Measurements from ENCODE around the gene CNPPD1. TPM values are rescaled to one million over a fixed set of nuclear protein-coding genes. Genes with fewer than 3 reads are reported as not detected.

The CNPPD1 gene
- total RNA-seq, 2 donors from 2014 or later = 27.7 to 33.2 TPM

GRCh38 chr2:219175928-219176817 lies 552 bp downstream of the CNPPD1 start:
- WGBS, 2 experiments (ENCODE audit: insufficient coverage in 1 of 2, insufficient read length in 1 of 2) = 4 to 5% methylated on average over 18 to 45 of the region's 45 CpGs
- peak overlapping the region; percentile 55 for H3K27ac Mint-ChIP-seq

DNA sequence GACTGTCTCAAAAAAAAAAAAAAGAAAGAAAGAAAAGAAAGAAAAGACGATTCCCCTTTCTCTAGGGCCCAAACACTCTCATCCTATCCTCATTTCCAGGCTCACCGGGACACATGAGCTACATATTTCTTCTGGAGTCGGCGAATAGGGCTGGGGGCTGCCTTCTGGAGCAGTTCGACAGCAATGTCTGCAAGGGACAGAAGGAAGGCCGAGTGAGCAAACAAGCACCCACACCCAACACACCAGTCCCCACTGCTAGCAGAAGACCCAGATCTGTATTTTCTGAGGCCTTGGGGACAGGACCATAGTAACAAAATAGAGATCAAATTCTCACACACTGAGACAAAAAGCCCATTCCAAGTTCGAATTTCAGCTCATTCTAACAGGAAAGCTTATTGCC lies 1.2 kb downstream of the CNPPD1 start:
- no peak for DNase-seq
- Mint-ChIP-seq H3K36me3 (ENCODE audit: low read depth) (peaks cover 15% of the 10 kb centered on the region), H3K27ac (no peak overlapping the region), H3K9me3 (no peaks in the 10 kb centered on the region), H3K4me1 (peaks cover 21% of the 10 kb centered on the region), H3K4me3 (peak overlapping the region; percentile 76), H3K27me3 (ENCODE audit: insufficient read depth) (no peaks in the 10 kb centered on the region)
- peaks cover 40% of the 10 kb centered on the region for H3K36me3 ChIP-seq (ENCODE audit: control insufficient read depth, insufficient read depth, low read length)
- no peak overlapping the region for H3K27ac ChIP-seq (ENCODE audit: low read depth, low read length)
- no peaks in the 10 kb centered on the region for H3K4me1 ChIP-seq (ENCODE audit: control insufficient read depth, insufficient read depth, low read length)
- H3K9me3 ChIP-seq (ENCODE audit: control insufficient read depth, low read length) = no peaks in the 10 kb centered on the region
- no peak for TF ChIP-seq CTCF (conservative IDR thresholded peaks at IDR 0.05)
- no peak overlapping the region for H3K9ac ChIP-seq (ENCODE audit: extremely low read depth, low read length, poor library complexity, severe bottlenecking)
- peak overlapping the region; percentile 96 for H3K4me3 ChIP-seq (ENCODE audit: low read length)
- 89 to 100% methylated on average over 1 to 7 of the region's 7 CpGs for WGBS, 2 experiments (ENCODE audit: insufficient coverage in 1 of 2, insufficient read length in 1 of 2)
- H3K27me3 ChIP-seq (ENCODE audit: control insufficient read depth, insufficient read depth, low read length, poor library complexity, severe bottlenecking) = no peaks in the 10 kb centered on the region

More at GRCh38 chr2:219175928-219176817, 552 bp downstream of the CNPPD1 start:
- Mint-ChIP-seq H3K4me3 (peak overlapping the region; percentile 76), H3K9me3 (no peaks in the 10 kb centered on the region), H3K27me3 (ENCODE audit: insufficient read depth) (no peaks in the 10 kb centered on the region), H3K36me3 (ENCODE audit: low read depth) (peaks cover 22% of the 10 kb centered on the region), H3K4me1 (peaks cover 19% of the 10 kb centered on the region)
- no peaks in the 10 kb centered on the region for H3K4me1 ChIP-seq (ENCODE audit: control insufficient read depth, insufficient read depth, low read length)
- peak overlapping the region; percentile 25 for H3K9ac ChIP-seq (ENCODE audit: extremely low read depth, low read length, poor library complexity, severe bottlenecking)
- H3K9me3 ChIP-seq (ENCODE audit: control insufficient read depth, low read length) = no peaks in the 10 kb centered on the region
- peak overlapping the region; percentile 64 for H3K27ac ChIP-seq (ENCODE audit: low read depth, low read length)
- H3K4me3 ChIP-seq (ENCODE audit: low read length) = peak overlapping the region; percentile 96
- no peaks in the 10 kb centered on the region for H3K27me3 ChIP-seq (ENCODE audit: control insufficient read depth, insufficient read depth, low read length, poor library complexity, severe bottlenecking)
- H3K36me3 ChIP-seq (ENCODE audit: control insufficient read depth, insufficient read depth, low read length) = peaks cover 46% of the 10 kb centered on the region
- DNase-seq = no peak
- TF ChIP-seq CTCF (conservative IDR thresholded peaks at IDR 0.05) = peak; percentile 51

GRCh38 chr2:219174801-219175200 lies 1.9 kb downstream of the CNPPD1 start:
- Histone ChIP-seq H3K9ac (ENCODE audit: extremely low read depth, low read length, poor library complexity, severe bottlenecking) (no peak overlapping the region), H3K9me3 (ENCODE audit: control insufficient read depth, low read length) (no peaks in the 10 kb centered on the region), H3K4me1 (ENCODE audit: control insufficient read depth, insufficient read depth, low read length) (no peaks in the 10 kb centered on the region), H3K27me3 (ENCODE audit: control insufficient read depth, insufficient read depth, low read length, poor library complexity, severe bottlenecking) (no peaks in the 10 kb centered on the region), H3K4me3 (ENCODE audit: low read length) (no peak overlapping the region), H3K36me3 (ENCODE audit: control insufficient read depth, insufficient read depth, low read length) (peaks cover 33% of the 10 kb centered on the region), H3K27ac (ENCODE audit: low read depth, low read length) (no peak overlapping the region)
- peaks cover 21% of the 10 kb centered on the region for H3K4me1 Mint-ChIP-seq
- no peak overlapping the region for H3K4me3 Mint-ChIP-seq
- no peak for TF ChIP-seq CTCF (conservative IDR thresholded peaks at IDR 0.05)
- 90 to 97% methylated on average over 4 to 7 of the region's 7 CpGs for WGBS, 2 experiments (ENCODE audit: insufficient coverage in 1 of 2, insufficient read length in 1 of 2)
- H3K9me3 Mint-ChIP-seq = no peaks in the 10 kb centered on the region
- H3K27me3 Mint-ChIP-seq (ENCODE audit: insufficient read depth) = no peaks in the 10 kb centered on the region
- peaks cover 13% of the 10 kb centered on the region for H3K36me3 Mint-ChIP-seq (ENCODE audit: low read depth)
- no peak overlapping the region for H3K27ac Mint-ChIP-seq
- DNase-seq = no peak
